Kidney capillary endothelial cell (primary cell): Measurements from ENCODE around the gene SSBP2.
"Not testable (repeated sequence)": the region's sequence is repeated elsewhere in the genome, so short reads cannot be mapped to it uniquely, and the experiment has no call there.

ENCODE experiments used
- DNase-seq: peaks from one replicate; pipeline ENCODE4 v3.0.0-alpha.2; 2018; ENCODE audit warnings: low spot score

SSBP2 gene

DNA sequence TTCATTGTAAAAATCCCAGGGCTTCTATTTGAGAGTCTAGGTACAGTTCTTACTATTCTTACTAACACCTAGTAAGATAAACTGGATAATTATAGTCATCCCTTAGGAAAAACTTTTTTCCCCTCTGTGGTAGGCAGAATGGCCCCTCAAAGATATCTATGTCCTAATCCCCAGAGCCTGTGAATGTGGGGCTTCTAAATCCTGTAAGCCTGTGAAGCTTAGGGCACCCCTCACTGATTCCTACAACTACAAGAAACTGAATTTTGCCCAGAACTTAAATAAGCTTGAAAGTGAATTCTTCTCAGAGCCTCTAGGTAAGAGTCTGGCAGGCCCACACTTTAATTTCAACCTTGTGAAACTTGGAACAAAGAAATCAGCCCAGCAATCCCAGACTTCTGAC, 226.9 kb downstream of the SSBP2 start:
- no peak for DNase-seq

- no peak for DNase-seq
Measured at GRCh38 chr5:81522571-81522970, 228.3 kb downstream of the SSBP2 start.

DNA sequence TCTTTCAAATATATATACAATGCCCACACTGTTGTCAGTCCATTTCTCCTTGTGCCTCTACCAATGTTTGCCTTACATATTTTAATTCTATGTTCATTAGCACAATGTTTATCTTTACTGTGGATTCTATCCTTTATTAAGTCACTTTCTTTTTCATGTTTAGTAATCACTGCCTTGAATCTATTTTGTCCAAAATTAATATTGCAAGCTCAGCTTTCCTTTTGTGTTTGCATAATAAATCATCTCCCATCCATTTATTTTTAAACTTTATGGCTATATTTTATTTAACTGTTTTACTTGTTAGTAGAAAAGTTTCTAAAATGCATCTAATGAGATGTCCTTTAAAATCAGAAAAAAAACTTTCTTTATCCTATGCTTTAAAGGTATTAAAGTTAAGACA, 230.1 kb downstream of the SSBP2 start:
- no peak for DNase-seq

DNA sequence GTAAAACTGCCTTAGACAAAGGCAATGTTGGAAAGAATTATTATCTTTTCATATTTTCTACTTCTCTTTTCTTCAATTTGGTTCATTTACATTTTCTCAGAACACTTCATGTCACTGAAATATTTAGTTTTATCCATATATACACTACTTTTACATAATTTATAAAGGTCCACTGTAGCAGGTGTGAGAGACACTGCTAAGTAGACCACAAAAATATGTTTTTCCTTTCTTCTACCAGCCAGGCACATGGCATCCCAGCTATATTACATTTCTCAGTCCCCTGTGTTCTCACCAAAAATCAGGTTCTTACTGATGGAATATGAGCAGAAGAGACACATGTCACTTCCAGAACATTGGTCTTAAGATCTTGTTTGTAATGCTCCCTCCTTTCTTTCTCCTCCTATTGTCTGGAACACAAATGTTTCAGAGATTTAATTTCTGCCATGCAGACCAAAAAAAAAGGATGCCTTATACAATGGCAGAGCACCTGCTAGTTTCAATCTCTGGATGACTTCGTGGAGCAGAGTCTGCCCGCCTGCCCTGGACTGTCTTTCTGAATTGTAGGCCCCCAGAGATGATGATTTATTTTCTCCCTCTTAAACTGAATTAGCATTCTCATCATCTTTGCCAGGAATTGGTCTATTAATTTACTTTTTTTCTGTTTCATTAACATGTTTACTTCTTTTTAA, 231.5 kb downstream of the SSBP2 start:
- no peak for DNase-seq

- DNase-seq = no peak
Measured at GRCh38 chr5:81517462-81517861, 233.4 kb downstream of the SSBP2 start.

DNA sequence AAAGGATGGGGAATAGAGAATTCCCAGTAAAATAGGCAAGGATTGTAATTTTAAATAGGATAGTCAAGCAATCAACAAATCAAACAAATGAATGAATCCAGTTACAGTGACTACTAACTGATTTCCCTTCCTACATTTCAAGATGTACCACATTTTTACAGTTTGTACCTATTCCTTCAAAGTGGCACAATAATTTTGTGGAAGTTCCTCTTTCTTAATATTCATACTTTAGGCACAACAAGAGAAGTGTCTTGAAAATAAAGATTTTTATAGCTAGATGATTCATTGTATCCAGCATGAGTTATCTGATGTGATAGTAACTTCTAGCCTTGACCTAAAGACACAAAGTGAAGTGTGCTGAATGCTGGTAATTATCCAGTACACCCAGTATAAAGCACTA, 234.8 kb downstream of the SSBP2 start:
- no peak for DNase-seq

DNA sequence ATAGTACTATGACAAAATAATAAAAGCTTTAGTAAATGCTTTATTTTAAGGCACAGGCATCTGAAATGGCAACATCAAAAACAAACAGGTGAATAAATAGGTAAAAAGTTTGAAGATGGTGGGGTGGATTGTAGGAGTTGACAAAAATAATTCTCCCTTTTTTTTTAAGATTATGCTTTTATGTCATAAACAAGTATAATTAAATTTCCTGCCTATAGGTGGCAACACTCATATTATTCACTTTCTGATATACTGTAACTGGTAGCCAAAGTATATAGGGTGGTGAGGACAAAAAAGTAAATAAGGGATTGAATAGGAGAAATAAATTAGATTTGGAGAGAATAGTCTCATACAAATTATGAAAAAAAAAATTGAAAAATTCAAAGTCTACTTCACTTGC, 236.9 kb downstream of the SSBP2 start:
- peak; percentile 28 for DNase-seq

DNA sequence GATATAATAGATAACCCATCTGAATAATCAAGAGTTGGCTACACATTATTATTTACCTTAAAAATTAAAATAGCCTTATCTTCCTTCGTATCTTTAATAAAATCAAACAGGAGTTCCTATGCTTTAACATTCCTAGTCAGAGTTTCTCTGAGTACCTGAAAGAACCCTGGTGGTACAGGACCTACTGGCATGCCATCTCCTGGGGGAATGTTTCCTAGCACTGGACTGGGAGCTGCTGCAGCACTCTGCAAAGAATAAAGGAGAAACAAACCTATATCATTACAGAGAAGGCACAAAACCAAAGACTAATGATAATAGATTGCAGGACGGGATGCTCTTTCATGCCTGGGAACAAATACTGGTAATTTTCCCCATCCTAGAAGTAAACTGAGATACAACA, 237.4 kb downstream of the SSBP2 start:
- no peak for DNase-seq

DNA sequence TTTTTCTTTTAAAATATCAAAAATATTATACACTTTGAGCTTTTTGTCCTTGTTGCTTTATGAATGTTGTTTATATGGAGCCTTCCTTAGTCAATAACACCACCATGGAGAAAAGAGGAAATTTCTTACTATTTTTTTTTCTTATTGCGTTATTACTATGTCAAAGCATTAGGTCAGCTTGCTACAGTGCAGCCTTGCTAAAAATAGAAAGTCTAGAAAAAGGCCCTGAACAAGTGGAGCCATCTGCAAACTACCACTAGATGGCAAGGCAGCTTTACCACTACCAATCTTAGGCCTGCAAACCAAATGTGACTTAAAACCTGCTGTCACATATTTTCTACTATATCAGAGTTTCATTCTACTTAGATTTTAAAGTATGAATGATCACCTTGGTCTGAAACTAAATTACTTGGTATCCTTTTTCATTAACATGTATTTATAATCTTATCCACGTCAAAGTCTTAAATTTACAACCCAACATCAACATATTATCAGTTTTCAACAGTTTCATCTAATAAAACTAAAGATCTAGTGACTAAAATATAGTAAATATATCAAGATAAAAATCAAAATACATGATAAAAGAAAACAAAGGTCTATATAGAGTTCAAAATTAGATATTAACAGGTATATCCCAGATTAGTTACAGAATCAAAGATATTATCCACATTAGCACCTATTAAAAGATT, 243.9 kb downstream of the SSBP2 start:
- DNase-seq = peak; percentile 90

DNA sequence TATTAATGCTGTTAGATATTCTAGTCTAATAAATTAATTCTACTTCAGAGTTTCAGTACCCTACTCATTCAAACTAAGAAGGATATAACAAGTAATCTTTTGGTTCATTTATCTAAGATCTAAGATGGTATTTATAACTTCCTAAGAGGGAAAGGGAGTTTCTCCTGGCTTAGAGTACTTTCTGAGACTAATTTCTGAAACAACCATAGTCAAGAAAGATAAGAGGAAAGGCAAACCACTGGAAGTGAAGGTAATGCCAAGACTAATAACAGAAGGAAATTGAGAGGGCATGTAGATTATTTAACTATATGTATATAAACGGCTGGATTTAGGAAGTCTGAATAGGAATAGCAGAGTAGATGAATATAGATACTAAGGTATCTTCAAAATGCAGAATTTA, 244.5 kb downstream of the SSBP2 start:
- DNase-seq = no peak

DNA sequence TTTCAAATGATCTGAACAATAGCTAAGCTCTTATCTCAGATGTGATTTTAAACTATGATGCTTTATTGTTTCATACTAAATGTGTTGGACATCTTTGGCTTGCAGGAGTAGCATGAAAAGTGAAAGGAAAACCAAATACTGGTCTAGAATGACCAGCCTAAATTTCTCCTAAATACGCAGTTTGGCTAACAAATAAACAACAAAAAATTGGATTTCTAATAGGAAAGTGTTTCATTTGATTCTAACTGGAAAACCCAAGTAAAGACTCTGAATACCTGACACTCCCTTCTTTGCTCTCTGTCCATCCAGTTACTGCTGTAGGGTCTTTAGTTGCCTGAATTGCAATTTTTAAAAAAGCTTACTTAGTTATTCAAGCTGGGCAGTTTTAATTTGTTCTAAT, 245.2 kb downstream of the SSBP2 start:
- no peak for DNase-seq

- DNase-seq = not testable (repeated sequence)
Measured at GRCh38 chr5:81503602-81504001, 247.3 kb downstream of the SSBP2 start.

DNA sequence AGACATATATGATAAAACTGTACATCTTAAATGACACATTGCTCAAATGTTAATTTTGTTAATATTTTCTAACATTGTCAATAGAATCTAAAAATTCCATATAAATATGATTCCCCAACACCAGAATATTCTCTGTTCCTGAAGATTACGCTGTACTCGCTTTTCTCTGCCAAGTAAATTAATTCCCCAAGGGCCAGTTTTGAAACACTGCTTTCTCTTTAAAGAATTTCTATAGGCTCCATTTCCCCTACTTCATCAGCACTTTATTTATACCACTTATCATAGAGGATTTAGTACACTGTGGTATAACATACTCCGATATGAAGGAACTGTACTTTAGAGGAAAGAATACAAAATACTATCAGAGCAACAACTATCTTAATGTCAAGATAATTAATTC, 255.6 kb downstream of the SSBP2 start:
- no peak for DNase-seq

DNA sequence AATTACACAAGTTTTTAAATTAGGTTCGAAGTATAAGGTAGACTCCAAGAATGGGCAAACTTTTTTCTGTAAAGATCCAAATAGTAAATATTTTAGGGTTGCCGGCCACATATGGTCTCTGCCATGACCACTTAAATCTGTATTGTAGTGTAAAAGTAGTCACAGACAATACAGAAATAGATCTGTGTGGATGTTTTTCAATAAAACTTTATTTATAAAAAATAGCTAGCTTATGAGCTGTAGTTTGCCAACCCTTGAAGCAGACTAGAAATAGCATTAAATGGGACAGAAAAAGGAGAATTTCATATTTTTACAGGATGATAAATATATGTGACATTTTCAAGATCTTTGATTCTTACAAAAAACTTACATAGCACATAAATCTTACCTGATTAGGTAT, 262.0 kb downstream of the SSBP2 start:
- DNase-seq = no peak

DNA sequence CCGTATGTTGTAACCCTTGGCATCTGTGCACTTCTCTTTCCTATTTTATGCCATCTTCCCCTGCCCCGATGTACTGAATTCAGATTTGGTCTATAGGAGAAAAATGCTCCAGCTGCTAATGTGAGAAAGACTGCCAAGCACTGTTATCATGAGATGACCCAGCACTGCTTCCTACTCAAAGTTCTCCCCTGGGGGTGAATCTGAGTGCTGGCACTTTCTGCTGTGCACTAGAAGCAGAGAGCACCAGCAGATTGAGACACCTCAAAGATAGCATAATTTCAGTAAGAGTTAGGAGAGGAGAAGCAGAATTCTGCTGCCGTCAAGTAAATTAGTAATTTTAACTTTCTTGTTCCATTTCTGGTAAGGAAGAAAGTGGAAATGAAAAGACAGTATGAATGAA, 264.2 kb downstream of the SSBP2 start:
- DNase-seq = no peak

- no peak for DNase-seq
Measured at GRCh38 chr5:81482595-81482994, 268.3 kb downstream of the SSBP2 start.

DNA sequence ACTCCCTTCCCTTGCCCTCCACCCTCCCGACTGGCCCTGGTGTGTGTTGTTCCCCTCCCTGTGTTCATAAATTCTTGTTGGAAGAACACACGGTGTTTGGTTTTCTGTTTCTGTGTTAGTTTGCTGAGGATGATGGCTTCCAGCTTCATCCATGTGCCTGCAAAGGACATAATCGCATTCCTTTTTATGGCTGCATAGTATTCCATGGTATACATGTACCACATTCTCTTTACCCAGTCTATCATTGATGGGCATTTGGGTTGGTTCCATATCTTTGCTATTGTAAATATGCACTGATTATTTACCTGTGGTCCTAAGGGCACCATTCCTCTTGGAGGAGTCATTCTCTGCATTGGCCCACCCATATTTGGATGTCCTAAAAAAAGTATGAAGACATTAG, 277.5 kb downstream of the SSBP2 start:
- DNase-seq = not testable (repeated sequence)

DNA sequence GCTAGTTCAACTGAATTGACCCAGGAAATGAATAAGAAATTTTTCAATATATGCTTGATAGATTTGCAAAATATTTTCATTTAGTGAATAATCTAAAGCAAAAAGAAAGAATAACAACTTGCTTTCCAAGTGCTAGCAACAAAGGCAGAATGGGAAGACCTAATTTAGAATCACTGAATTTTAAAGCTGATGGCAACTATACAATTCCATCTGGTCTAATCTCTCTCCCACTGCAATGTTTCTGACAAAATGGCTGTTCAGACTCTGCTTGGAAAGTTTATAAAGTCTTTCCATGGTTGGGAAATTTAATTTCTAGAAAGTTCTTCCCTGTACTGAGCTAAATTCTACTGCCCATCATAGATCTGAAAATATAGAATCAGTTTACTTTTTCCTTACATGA, 281.2 kb downstream of the SSBP2 start:
- DNase-seq = no peak

DNA sequence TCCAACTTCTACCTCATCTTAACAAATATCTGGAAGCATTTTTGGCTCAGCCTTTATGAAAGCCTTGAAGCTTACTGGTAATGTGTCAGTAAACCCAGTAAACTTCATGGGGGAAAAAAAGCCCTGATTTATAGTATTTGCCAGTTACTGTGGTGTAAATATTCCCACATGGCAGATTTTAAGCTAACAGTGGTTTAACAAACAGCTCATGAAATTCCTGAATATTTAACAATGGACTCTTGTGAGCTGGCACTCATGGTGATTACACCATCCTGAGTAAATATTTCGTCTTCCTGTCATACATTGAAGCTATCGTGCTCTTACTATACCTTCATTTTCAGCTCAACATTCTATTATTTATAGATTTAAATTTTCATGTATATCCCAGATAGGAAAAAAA, 300.0 kb downstream of the SSBP2 start:
- DNase-seq = no peak

- no peak for DNase-seq
Measured at GRCh38 chr5:81435023-81435422, 315.9 kb downstream of the SSBP2 start.

GRCh38 chr5:81429985-81430384, 320.9 kb downstream of the SSBP2 start:
- no peak for DNase-seq

GRCh38 chr5:81429363-81429762, 321.5 kb downstream of the SSBP2 start:
- no peak for DNase-seq

DNA sequence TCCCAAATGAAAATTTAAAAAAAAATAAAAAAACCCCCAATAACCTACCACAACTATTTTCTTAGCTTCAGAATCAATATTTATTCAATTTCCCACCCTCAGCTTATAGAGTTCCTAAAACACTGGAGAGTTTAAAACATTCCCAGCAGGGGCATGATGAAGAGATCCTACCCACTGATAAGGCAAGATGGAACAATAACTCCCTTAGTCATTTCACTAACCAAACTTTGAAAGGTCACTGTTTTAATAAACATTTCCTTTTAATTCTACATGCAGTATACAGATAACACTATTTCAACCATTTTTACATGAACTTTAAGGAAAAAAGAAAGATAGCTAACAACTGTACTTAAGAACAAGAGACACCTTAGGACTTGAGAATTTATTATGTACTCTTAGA, 322.0 kb downstream of the SSBP2 start:
- DNase-seq = peak; percentile 5

DNA sequence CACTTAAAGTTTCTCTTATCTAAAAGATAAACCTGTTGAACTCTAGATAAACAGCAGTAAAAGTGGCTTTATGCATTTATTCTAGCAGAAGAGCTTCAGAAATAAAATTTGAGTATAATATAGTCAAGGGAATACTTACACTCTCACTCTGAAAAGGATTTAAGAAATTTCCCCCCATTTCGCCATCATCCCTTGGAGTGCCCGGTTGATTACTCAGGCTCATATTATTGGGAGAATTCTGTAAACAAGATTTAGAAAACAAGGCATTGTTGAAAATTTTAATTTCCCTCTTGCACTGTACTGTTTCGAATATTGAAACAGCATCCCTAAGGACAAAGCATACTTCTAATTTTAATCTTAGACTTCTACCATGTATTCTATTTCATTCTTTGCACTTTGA, 322.5 kb downstream of the SSBP2 start:
- DNase-seq = no peak
